NCI-H2029 (cell line): Measurements from ENCODE around the gene LPA.

Experiments
- DNase-seq: peaks from one replicate; lab custom pipeline; 2025; lab: John Stamatoyannopoulos, UW

The LPA gene

GRCh38 chr6:160520043-160520904, 143.8 kb downstream of the LPA start:
- DNase-seq, result peak; percentile 4

- DNase-seq, result no peak
These were observed 144.5 kb downstream of the LPA start for GRCh38 chr6:160519603-160520042.

GRCh38 chr6:160519133-160519532, 144.9 kb downstream of the LPA start:
- no peak for DNase-seq

GRCh38 chr6:160513836-160514235, 150.2 kb downstream of the LPA start:
- no peak for DNase-seq

GRCh38 chr6:160510976-160511617, 153.0 kb downstream of the LPA start:
- no peak for DNase-seq

GRCh38 chr6:160510199-160510598, 153.9 kb downstream of the LPA start:
- DNase-seq, result no peak

DNA sequence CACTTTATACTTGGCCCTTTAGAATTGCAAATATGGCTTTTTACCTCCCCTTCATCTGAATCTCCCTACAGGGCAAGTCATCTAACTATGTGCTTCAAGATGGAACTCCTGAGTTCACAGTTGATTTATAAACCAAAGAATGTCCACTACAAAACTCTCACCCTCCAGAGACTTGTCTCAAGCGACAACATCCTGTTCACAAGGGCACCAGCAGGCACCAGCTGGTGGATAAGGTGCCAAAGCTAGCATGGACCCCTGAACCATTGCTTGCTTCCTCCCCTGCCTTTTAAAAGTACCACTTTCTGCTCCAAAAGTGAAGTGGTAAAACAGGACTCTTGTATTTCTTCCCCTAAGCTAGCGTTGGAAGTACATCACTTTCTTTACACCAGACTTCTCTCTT, 154.5 kb downstream of the LPA start:
- no peak for DNase-seq

- DNase-seq, result no peak
These were observed 155.5 kb downstream of the LPA start for GRCh38 chr6:160508599-160508998.

GRCh38 chr6:160507420-160507819, 156.7 kb downstream of the LPA start:
- DNase-seq, result no peak

DNA sequence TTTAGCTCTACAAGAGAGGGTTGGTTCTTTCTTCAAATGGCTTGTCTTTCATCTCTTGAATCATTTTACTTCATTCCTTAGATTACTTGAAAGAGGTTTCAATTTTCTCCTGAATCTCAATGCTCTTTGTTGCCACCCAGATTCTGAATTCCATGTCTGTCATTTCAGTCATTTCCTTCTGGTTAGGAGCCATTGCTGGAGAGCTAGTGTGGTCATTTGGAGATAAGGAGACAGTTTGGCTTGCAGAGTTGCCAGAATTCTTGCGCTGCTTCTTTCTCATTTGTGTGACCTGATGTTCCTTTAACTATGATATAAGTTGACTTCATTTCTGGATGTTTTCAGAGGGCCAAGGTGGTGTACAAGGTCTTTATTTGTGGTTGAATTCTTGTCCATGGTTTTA, 158.1 kb downstream of the LPA start:
- DNase-seq, result no peak

DNA sequence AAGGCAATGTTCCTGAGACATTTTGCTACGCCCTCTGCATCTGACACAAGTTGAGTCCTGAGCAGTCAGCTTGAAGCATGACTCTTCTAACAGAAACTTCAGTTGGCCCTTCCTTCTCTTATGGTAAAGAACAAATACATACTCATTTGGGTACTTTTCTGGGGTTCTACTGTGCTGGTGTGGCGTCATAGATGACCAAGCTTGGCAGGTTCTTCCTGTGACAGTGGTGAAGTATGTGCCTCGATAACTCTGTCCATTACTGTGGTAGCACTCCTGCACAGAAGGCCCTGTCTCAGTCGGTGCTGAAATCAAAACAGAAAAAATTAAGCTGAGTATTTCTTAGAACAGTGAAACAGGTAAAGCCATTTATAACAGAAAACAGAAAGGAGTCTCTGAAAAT, 163.4 kb downstream of the LPA start:
- no peak for DNase-seq

- DNase-seq, result no peak
These were observed 169.5 kb downstream of the LPA start for GRCh38 chr6:160494576-160494975.

DNA sequence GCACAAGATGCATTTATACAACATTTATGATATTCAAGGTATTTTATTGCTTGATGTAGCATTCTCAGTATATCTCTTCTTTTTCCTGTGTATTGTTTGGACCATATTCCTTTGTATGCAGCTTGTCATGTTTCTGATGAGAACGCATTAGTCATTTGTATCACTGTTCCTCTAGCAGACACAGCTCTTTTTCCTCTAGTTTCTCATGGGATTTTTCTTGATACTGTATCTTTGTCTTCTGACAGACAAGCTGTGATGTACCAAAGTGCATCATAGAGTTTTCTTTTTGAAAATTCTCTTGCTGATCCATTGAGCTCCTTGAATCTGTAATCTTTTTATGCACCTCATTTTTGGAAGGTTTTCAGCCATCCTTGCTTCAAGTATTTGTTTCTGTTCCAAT, 175.0 kb downstream of the LPA start:
- DNase-seq, result no peak

DNA sequence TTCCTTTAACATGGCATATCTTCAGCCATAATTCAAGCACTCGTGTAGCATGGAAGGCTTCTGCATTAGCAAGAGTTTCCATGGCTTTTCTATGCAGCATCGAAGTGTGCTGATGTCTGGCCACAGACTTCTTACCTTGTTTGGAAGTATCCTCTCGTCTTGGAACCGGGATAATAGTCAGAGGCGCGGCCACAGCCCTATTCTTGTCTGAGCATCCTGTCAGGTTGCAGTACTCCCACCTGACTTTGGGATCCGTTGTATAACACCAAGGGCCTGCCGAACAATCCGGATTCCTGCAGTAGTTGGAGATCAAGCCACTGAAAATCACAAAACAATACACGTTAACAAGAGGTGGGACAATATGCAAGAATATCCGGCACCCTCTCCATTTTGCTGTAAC, 177.0 kb downstream of the LPA start:
- DNase-seq, result no peak
